GM21447 (cell line): Measurements from ENCODE around the gene FGF9.

Source experiments
- ATAC-seq: cut with Tn5 transposase; IDR thresholded peaks from one replicate; pipeline ENCODE4 v1.9.1; 2021; ENCODE audit not compliant: unreplicated experiment

Gene FGF9

DNA sequence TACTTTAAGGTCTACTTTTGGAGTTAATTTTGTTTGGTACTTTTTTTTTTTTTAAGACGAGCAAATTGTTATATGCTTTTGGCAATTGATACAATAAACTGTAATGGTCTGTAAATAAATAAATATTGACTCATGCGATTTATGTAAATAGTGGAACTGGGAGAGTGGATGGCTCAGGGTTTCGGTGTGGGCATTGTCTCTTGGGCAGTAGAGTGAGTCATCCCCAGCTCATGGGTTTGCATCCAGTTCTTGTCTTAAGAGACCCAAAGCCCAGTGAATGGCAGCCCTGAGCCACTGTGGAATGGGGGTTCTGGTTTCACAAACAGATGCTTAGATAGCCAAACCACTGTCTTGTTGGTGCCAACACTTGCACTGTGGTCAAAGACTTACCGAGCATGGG lies 33.0 kb downstream of the FGF9 start:
- ATAC-seq = no peak

DNA sequence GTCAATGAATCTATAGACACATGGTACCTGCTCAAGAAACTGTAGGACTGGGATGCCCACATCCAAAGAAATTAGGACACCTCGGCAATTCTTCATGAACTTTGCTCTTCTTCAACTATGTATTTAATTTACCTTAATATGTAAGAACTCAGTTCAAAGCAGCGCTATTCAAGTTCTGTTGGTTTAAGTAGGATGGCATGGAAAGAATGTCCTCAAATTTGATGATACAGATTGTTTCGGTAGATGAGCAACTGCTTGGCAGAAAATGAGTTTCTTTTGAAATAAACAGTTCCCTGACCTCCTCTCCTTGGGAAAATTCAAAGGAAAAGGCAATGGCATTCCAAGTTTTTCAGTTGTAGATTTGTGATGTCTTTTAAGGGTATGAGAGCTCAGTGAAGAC lies 36.7 kb downstream of the FGF9 start:
- no peak for ATAC-seq

DNA sequence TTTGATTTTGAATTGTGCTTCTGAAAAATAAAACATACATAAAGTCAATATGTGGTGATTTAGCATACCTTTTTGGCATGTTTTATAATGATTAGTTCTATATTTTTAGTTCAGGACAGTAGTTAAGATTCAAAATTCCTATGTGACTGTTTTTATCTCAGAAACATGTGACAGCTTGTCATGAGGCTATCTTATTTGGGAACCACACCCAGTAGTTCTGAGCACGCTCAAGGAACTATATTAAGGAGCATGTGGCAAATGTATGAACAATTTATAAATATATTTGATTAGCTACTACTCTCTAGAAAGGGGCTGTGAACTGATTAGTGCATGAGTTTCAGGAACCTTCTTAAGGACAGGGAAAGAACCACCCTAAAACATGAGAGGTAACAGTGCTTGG lies 38.8 kb downstream of the FGF9 start:
- no peak for ATAC-seq

DNA sequence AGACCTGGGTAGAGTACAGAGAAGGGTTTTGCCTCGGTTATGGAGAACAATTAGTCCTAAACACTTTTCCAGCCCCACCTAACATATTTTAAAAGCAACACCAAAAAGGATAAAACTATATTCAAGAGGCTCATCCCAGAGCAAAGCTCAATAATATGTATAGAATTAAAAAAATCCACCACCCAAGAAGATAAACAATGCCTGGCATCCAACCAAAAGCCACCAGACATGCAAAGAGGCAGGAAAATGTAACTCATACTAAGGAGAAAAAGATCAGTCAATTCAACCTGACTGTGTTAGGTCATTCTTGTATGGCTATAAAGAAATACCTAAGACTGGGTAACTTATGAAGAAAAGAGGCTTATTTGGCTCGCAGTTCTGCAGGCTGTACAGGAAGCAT lies 39.3 kb downstream of the FGF9 start:
- no peak for ATAC-seq

DNA sequence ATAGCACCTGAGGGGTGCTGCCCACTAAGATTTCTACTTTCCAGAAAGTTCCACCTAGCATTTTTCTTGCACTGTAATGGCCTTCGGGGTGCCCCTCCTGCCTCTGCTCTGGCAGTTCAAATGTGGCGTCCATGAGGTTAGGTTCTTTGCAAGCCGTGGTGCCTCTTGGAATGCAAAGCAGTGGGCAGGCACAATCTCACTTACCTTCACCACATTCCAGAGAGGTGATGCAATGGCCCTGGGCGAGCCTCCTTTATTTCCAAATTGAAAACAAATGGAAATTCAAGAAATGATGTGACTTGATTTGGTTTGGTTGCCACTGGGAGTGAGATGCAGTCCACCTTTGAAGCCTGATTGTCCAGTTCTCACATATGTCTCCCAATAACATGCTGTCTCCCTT lies 46.9 kb downstream of the FGF9 start:
- no peak for ATAC-seq

DNA sequence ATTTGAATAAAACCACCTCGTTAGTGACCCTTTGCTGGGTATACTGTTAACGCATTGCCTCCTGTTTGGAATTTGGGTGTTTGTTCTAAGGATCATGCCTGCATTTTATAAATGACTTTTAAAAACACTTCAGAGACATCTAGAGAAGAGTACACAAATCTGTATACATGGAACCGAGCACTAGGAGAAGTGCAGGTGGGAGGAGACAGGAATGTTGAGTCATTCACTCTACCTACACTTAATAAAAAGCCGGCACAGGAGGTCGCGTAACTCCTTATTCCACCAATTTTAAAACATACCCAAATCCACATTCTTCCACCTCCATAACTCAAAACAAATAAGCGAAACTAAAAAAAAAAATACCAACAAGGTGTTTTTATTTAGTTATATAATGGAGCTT lies 48.6 kb downstream of the FGF9 start:
- no peak for ATAC-seq

DNA sequence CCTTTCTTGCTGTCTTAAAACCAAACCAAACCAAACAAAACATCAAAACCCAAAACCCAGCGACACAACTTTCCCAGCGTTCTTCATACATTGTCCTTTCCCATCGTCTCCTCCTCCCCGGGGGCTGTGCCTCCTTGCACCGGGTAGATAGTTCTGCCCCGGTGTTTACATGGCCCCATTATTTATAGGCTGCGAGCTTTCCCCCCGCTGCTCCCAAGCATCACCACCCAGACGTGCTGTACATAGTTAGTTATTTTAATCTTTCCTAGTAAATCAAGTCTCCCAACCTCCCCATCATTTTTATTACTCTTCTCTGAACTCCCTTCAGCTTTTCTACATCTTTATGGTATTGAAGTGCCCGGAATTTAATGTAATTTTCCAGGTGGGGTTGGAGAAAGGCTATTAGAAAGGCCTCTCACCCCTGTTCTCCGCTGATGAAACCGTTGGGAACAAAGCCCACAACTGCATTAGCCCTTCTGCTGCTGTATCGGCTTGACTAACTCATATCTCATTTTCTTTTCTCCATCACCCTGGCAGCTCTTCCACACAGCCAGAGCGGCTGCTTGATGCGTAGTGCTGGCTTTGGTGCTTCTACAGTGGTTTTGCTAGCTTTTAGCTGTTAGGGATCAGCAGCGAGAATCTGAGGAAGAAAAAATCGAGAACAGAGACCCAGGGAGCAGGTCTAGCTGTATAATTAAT lies 53.1 kb downstream of the FGF9 start:
- no peak for ATAC-seq

DNA sequence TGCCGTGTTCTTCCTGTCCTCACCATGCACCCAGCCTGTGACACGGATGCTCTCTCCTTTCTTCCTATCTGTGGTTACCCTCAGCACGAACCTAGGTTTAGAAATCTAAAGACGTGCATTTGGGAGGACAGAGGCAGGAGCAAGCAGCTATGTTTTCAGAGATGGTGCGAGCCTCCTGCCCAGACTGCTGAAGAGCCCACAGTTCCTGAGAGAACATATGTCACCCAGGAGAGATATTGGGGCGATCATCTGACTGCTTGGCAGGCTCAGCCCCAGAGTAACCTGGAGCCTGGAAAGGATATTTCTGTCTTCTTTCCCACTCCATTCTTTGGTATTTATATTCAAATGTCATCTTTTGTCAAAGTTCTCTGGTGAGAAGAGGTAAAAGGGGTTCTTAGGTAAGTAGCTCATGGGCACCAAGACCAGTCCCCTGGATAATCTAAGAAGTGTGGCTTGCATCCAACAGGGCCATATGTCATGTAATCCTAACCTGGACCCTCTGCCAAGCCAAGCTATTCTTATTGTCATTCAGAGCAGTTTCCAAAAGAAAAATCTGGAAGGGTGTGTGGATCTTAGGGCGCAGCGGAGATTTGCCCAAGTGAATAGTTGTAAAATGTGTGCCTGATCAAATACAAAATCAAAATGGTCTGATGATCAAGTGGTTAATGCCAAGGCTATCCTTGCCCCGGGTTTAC lies 59.5 kb downstream of the FGF9 start:
- ATAC-seq = no peak

DNA sequence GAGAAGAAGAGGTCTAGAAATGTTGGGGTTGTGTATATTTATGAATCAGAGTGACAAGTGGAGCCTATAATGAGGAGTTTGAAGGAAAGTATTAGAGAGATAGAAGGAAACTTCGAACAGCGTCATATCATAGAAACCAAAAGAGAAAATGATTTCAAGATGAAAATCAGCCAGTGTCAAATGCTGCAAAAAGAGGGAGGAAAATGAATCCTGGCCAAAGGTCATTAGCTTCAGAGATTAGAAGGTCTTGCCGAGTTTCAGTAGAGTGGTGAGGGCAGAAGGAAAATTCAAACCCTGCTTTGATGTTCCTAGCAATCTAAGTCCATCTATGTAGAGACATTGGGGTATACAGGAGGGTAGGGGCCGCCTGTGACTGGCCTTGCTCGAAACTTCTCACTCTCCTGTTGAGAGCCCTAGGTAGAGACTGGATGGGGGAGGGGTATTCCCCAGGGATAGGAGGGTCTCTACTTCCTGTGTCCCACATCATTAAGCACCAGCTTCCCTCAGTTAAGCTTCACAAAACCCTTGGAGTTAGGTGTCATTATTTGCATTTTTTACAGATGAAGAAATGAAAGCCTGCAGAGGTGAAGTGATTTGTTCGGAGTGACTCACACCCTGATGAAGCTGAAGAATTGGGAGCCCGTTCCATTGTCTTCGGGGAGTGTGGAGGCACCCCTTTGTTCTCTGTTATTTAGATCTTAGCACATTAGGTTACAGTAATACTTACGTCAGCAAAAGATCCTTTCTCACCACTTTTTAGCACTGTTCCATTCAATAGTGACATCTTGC lies 62.8 kb downstream of the FGF9 start:
- ATAC-seq = no peak

DNA sequence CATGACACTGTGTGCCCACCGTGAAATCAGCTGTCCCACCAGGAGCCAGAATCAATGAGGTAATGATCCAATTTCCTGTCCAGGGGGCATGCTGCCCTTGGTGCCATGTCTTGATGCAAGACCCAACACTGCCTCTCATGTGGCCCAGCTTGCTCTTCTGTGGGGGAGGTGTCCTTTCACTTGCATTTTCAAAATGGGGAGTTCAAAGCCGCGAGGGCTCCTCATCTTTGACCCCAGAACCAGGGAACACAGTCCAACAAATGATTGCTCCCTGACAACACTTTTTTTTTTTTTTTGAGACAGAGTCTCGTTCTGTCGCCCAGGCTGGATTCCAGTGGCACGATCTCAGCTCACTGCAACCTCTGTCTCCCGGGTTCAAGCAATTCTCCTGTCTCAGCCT lies 64.1 kb downstream of the FGF9 start:
- ATAC-seq = no peak

DNA sequence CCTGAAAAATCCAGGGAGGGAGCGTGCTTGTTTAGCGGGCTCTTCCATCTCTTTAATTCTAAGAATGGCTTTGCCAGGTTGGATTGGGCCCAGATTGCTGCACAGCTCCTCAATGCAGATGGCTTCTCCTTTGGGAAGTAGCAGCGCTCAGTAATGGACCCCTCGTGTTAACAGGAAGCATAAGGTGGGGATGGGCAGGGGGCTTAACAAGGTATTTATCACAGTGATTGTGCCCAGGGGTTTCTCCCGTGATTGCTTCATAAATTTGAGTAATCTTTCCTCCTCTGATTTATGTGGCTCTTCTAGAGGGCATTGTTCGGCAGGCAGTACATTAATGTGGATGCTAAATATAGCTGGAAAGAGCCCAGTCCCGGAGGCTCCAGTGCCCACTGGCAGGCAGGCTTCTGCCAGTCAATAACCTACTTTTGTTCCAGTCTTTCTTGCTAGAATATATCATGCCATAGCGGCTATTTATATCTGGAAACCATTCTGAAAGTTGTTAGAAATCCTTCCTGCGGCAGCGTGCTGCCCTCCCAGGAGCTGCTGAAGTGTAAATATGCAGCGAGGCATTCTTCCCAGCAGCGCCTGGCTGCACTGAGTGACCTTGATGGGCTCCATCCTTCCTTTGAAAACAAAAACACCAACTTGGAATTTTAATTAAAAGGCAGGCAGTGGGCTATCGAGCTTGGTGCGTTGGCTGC lies 65.0 kb downstream of the FGF9 start:
- no peak for ATAC-seq

DNA sequence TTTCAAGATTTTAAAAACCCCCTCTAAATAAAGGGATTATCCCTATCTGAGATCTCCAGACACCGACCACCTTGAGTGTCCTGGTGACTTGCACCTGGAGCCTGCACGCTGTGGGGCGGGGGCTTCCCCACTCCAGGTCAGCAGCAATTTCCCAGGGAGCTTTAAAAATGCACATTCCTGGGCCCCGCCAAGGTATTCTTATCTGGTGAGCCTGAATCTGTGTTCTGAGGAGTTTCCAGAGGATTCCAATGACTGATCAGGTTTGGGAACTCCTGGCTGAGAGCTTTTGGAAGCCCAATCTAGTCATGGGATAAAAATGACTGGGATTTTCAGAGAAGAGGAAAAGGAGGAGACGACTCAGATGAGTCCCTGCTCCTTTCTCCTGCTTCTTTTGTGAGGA lies 66.1 kb downstream of the FGF9 start:
- ATAC-seq = no peak

DNA sequence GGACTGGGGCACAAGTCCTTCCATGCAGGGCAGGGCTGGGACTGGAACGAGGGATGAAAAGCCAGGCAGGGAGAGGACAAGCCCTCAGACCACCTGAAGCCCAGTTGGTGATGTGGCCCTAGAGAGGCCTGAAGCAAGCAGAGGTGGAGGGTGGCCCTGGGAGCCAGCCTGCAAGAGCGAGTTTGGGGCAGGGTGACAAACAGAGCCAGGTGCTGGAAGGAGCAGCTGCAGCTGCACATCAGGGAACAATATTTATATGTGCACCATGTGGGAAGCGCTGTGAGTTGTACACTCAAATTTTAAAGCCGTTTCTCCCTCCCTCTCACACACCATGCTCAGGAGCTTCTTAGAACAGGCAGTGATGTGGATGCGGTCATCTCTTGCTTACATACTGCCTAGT lies 67.8 kb downstream of the FGF9 start:
- ATAC-seq = no peak

DNA sequence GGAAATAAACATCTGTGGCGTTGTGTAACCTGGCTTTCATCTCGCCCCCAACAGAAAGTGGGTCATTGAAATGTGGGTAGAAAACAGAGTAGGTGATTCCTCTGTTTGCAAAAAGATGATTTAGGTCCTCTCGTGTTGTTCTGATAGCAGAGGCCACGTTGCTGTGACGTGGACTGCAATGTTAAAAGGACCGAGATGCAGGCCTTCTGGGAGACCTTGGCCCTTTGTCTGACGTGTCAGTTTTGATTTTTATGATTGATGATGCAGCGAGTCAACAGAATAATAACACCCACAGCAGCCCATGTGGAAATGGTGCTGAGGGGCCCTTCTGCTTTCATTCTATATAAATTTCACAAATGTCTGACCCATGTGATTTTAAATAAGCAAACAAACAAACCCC lies 68.9 kb downstream of the FGF9 start:
- ATAC-seq = no peak

DNA sequence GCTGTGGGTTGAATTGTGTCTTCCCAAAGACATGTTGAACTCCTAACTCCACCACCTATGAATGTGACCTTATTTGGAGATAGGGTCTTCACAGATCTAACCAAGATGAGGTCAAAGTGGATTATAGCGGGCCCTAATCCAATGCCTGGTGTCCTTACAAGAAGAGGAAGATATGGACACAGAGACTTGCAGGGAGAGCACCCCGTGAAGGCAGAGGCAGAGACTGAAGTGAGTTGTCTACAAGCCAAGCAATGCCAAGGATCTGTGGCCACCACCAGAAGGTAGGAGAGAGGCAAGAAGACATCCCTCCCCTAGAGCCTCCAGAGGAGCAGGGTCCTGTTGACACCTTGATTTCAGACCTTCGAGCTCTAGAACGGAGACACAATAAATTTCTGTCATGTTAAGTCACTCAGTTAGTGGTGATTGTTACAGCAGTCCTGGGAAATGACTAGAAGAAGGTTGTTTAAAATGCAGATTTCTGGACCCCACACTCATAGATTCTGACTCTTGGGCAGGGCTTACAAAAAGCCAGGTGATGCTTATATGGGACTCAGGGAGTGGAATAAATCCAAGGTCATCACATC lies 70.6 kb downstream of the FGF9 start:
- no peak for ATAC-seq

DNA sequence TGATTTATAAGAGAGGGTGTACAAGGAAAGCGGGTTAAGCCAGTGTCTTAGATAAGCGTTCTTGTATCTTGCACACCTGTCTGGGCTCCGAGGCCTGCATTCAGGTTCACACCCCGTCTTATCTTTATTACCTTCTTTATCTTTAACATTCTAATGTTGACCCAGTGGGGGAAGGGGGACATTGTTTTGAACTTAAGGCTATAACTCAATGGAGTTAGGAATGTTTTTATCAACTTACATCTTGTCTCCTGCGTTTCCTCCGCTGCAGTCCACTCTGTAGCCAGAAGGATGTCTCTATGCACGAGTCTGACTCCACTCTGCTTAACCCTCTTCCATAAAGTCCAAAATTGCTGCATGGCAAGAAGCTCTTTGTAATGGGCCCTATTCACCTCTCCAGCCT lies 71.2 kb downstream of the FGF9 start:
- ATAC-seq = no peak

DNA sequence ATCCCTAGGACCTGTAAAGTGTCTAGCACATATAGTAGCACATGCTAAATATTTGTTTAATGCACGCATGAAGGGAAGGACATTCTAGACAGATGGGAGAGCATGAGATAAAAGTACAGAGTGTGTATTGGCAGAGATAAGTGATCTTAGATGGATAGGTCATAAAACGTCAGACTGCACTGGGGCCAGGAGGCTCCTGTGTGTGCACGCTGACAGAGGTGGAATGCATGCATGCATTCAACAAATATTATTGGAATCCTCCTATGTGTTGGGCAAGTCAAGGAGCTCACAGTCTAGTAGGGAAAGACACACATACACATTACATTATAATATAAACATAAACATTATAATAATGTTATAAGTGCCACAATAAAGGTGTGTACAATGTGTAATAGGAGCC lies 73.3 kb downstream of the FGF9 start:
- no peak for ATAC-seq

DNA sequence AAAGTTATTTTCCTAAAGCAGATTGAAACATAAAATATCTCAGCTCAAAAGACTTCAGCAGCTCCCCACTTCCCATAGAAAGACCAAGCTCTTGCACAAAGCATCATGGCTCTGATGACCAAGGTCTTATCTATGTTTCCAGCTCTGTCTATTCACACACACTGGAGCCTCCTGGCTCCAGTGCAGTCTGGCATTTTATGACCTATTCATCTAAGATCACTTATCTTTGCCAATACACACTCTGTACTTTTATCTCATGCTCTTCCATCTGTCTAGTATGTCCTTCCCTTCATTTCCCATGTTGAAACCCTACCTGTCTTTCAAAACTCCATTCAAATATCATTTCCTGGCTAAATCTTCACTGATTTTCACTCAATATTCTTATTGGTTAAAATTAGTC lies 74.4 kb downstream of the FGF9 start:
- ATAC-seq = no peak

DNA sequence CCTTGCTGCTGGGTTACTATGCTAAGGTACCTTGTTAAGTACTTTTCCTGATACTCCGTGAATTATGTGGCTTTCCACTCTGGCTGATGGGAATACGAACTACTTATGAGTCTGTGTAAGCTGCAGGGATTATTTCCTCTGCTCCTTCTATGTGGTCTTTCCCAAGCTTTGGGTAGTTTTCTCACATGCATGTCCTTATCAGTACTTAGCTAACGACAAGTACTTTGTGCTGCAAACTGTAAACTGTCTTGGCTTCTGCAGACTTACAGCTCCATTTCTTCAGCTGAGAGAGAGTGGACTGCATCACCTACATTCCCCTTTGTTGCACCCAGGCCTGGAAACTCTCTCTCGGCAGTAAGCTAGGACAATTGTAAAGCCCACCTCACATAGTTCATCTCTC lies 76.6 kb downstream of the FGF9 start:
- no peak for ATAC-seq

DNA sequence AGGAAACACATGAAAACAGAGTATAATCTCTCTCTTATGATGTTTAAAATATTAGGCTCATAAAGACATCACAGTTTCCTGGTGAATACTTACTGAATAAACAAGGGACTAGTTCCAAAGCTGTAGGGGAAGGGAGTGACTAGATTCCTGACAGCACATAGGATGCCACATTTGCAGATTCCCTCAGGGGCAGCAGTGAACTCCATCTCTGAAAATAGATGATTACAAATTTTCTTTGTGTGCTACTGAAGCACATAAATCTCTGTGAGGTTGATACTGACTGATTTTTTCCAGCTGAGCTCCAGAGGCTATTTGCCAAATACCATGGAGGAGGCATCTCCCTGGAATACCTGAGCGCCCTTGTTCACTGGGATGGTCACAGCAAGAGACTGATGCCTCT lies 77.3 kb downstream of the FGF9 start:
- no peak for ATAC-seq

DNA sequence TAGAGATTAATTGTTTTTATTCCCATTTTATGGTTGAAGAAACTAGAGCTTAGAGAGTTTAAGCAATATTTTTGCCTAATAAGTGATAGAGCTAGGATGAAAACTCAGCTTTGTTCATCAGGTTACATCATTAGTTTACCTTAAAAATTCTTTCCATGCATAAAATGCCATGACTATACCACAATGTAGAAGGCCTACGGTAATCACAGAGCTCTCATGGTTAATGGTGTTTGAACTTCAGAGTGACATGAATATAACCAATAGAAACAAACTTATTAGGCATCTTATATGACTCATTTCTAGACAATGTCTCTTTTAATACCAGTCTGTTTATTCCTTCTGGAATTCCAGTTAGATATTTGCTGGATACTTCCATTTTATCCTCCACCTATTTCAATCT lies 78.5 kb downstream of the FGF9 start:
- no peak for ATAC-seq
